T47D (cell line): ENCODE measurements around the gene KSR2.
A peak's percentile ranks its signal among the peaks of the same experiment; 100 is the strongest.

ENCODE experiments used
- DNase-seq, 2 experiments: peaks; one replicate each; pipeline versions ENCODE4 v3.0.0 to v3.0.0-alpha.2; 2011 to 2012; ENCODE audit warnings: low read depth in 1 of 2, low spot score in 1 of 2
- JUND ChIP-seq: IDR thresholded peaks from 2 replicates; pipeline ENCODE4 v1.6.1; 2012; ENCODE audit warnings: low read depth
- in situ Hi-C: cut with HindIII; loops from 2 replicates; pipeline ENCODE4 v1.10.0; 2016; ENCODE audit warnings: low sequenced_read_pairs, low pct_unique_long_range_greater_than_20kb

The KSR2 gene

GRCh38 chr12:117936722-117937484 lies 31.9 kb downstream of the KSR2 start:
- in situ Hi-C loops, result no loop called here
- TF ChIP-seq JUND, result no peak
- DNase-seq, result no peak

- in situ Hi-C loops, result no loop called here
- DNase-seq, result no peak
- no peak for TF ChIP-seq JUND
Measured at GRCh38 chr12:117933545-117933944, 35.2 kb downstream of the KSR2 start.

GRCh38 chr12:117926391-117926899 lies 42.3 kb downstream of the KSR2 start:
- no peak for DNase-seq
- in situ Hi-C loops, result no loop called here
- no peak for TF ChIP-seq JUND

DNA sequence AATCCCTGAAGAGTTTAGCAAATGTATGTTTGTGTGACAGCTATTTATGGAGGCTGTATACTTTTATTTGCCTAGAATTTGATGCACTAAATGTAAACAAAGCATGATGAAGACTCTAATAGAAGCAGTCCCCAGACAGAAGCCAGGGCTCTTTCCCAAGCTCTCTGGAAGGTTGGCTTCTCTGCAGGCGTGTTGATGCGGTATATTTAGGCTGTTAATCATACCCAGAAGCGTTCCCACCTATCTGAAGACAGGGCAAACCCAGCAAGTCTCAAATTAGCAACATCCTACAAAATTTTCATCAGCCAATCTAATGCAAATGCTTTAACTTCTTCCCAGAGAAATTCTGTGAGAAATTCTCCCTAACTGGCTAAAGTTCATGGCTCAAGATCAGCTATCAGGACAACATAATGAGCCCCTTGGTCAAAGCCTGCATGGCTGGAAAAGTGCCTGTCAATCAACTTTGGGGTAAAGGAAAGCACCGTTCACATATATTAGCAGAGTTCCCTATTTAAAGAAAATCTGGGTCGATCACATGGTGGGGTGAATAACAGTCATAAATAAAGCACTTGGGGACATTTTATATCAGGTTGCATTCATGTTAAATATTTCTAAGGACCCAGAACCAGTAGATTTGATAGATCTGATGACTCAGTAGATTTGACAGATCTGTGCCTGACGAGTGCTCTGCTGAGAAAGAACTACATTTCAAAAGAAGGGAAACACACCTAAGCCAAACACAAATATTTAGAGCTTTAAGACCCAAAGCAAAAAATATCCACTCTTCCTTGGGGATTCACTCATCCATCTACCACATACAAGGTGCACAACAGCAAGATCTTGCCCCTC lies 46.6 kb downstream of the KSR2 start:
- no peak for TF ChIP-seq JUND
- DNase-seq, result no peak
- in situ Hi-C loops, result no loop called here

DNA sequence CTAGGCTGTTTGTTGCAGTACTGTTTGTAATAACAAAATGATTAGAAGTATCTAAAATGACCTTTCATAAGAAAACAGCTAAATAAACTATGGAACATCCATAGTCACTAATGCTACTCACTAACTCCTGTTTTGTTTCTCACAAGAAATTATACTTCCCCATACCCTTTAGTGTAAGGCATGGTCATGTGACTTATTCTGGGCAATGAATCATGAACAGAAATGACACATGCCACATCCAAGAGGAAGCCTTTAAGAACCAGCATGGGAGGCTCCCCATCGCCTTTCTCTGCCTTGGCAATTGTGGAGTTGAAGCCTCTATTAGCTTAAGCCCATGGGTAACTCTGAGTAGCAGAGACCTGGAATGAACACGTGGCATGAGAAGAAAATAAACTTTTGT lies 49.3 kb downstream of the KSR2 start:
- in situ Hi-C loops, result no loop called here
- DNase-seq, result no peak
- no peak for TF ChIP-seq JUND

DNA sequence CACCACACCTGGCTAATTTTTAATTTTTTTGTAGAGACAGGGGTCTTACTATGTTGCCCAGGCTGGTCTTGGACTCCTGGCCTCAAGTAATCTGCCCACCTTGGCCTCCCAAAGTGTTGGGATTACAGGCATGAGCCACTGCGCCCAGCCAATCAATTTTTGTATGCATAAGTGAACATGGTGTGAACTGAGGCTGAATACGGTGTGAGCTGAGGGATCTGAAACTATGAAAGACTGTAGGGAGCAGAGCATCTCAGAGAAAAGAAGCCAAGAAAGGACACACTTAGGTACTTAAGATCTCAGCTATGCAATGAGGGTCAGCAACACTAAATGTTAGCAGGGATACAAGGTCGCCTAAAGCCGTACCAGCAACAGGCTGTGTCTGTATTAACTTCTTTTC lies 54.1 kb downstream of the KSR2 start:
- no peak for DNase-seq
- in situ Hi-C loops, result no loop called here
- TF ChIP-seq JUND, result no peak

GRCh38 chr12:117912756-117913155 lies 56.0 kb downstream of the KSR2 start:
- no peak for DNase-seq
- in situ Hi-C loops, result no loop called here
- TF ChIP-seq JUND, result no peak

DNA sequence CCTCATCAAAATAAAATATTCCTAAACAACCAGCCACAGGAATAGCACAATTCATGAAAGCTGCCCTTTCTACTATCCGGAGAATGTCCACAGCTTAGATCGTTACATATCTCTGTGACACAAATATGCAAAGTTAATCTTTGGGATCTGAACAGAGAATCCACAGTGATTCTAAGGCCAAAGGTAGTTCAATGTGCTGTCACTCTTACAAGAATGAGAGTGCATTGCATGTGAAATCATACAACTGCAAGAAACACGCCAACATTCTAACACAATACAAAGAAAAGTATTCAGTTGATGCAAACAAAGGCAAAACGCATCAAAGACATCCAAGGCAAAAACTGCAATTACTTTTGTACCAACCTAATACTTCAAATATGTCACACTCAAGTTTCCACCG lies 60.4 kb downstream of the KSR2 start:
- DNase-seq, result no peak
- in situ Hi-C loops, result no loop called here
- TF ChIP-seq JUND, result no peak

DNA sequence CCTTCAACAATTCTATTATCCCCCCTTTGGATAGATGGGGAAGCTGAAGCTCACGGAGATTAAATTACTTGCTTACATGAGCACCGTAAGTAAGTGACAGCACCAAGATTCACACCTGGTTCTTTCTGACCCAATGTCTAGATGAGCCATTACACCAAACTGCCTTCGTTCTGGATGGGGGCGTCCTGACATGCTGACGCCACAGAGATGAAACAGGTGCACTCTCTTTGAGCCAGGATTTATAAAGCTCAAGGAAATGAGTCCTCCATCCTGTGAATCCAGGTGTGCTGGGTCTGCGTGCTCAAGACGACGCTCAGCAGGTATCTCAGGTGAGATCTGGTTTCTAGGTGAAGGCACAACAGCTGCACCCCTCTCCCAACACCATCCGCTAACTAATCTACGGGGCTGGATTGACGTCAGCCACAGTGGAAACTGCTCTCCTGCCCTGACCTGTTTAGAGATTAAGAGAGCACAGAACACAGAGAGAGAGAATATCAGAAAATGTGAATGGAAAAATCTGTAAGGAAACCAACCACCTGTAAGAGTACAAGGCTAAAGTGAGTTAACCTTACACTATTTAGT lies 61.6 kb downstream of the KSR2 start:
- peak in 1 of 2 experiments; percentile 45 for DNase-seq
- no peak for TF ChIP-seq JUND
- in situ Hi-C loops, result no loop called here

DNA sequence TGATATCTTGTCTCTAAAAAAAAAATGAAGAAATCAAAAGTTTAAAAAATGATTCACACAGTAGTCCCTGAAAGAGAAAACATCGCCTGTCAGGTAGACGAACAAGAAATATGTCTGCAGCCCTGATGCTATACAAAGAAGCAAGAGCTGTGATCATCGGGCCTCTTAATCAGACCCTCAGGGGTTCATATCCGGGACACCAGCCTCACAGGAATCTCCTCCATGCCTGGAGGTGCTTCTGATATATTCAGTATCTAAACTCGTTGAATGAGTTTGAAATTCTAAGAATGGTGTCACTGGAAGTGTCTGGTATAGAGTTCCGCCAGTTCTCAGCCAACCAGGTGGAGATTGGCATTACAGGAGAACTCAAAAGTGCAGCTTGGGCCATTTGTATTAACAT lies 64.7 kb downstream of the KSR2 start:
- no peak for TF ChIP-seq JUND
- in situ Hi-C loops, result no loop called here
- no peak for DNase-seq

GRCh38 chr12:117903110-117903840 lies 65.5 kb downstream of the KSR2 start:
- no peak for DNase-seq
- in situ Hi-C loops, result no loop called here
- no peak for TF ChIP-seq JUND

DNA sequence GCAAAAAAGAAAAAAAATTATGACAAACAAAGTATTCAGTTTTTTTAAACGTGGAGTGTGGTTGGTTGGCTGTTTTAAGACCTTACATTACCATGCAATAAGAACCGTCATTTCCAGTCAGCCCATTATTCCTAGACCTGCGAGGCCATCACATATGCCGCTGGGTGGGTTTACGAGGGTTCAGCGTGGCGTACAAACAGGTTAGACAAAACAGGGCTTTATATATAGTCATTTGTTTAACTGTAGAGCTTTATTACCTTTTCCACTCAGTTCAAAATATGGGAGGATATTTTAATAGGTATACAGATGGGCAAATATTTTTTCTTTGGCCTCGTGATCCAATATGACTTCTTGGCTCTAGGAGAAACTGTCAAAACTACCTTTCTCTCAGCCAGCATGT lies 67.2 kb downstream of the KSR2 start:
- in situ Hi-C loops, result no loop called here
- DNase-seq, result no peak
- no peak for TF ChIP-seq JUND

- TF ChIP-seq JUND, result no peak
- DNase-seq, result no peak
- in situ Hi-C loops, result no loop called here
Measured at GRCh38 chr12:117900561-117900960, 68.2 kb downstream of the KSR2 start.
